Left forelimb (tissue), 1 donor: ENCODE measurements around the gene TPCN2.

ENCODE experiments used
- DNase-seq: peaks from one replicate; pipeline ENCODE4 v3.0.0-alpha.2; 2018; ENCODE audit warnings: low spot score

Gene TPCN2

GRCh38 chr11:69039501-69039900 is 9.2 kb upstream of the TPCN2 start:
- DNase-seq: no peak

GRCh38 chr11:69040051-69040450 is 8.7 kb upstream of the TPCN2 start:
- DNase-seq: no peak

GRCh38 chr11:69040581-69041260 is 8.0 kb upstream of the TPCN2 start:
- no peak for DNase-seq

- DNase-seq: no peak
These were observed 7.2 kb upstream of the TPCN2 start for GRCh38 chr11:69041516-69041915.

GRCh38 chr11:69044111-69045013 is 4.4 kb upstream of the TPCN2 start:
- no peak for DNase-seq

GRCh38 chr11:69048031-69048693 is 570 bp upstream of the TPCN2 start:
- no peak for DNase-seq

GRCh38 chr11:69049490-69049867 is 747 bp downstream of the TPCN2 start:
- DNase-seq: no peak

- DNase-seq: no peak
These were observed 2.1 kb downstream of the TPCN2 start for GRCh38 chr11:69050592-69051380.

GRCh38 chr11:69051381-69052342 is 2.9 kb downstream of the TPCN2 start:
- DNase-seq: no peak

GRCh38 chr11:69052343-69053168 is 3.8 kb downstream of the TPCN2 start:
- DNase-seq: no peak

GRCh38 chr11:69053169-69053477 is 4.4 kb downstream of the TPCN2 start:
- no peak for DNase-seq

GRCh38 chr11:69053546-69054396 is 5.0 kb downstream of the TPCN2 start:
- DNase-seq: no peak

GRCh38 chr11:69054397-69055211 is 5.9 kb downstream of the TPCN2 start:
- DNase-seq: no peak

GRCh38 chr11:69055212-69055586 is 6.5 kb downstream of the TPCN2 start:
- no peak for DNase-seq

GRCh38 chr11:69055598-69056516 is 7.1 kb downstream of the TPCN2 start:
- DNase-seq: no peak

- DNase-seq: no peak
These were observed 8.5 kb downstream of the TPCN2 start for GRCh38 chr11:69057236-69057635.

GRCh38 chr11:69057801-69058200 is 9.1 kb downstream of the TPCN2 start:
- DNase-seq: no peak
